Right lung (tissue), 5 donors: ENCODE data around the gene GNAI3. TPM values are rescaled to one million over a fixed set of nuclear protein-coding genes. Genes with fewer than 3 reads are reported as not detected.

Experiments
- DNase-seq, 2 donors: peaks; one replicate each; pipeline ENCODE4 v3.0.0-alpha.2; 2013
- polyA plus RNA-seq, 5 donors: library from polyadenylated mRNA; unstranded; fragments of 120-200 nt; gene quantifications; one replicate each; pipeline versions ENCODE4 v1.2.1 to v1.2.3, GENCODE V29; 2013; ENCODE audit warnings: inconsistent platforms in 1 of 5, low replicate concordance in 1 of 5; ENCODE audit not compliant: insufficient read length in 5 of 5, insufficient read depth in 1 of 5

The GNAI3 gene
- polyA plus RNA-seq, 5 donors: 9.7 to 12.8 (median 10.9) TPM

- DNase-seq: no peak
Observed at GRCh38 chr1:109621379-109622136, 73.1 kb downstream of the GNAI3 start.

GRCh38 chr1:109622137-109622892 is 73.9 kb downstream of the GNAI3 start:
- DNase-seq: no peak

- no peak for DNase-seq
Observed at GRCh38 chr1:109622895-109623294, 74.5 kb downstream of the GNAI3 start.

- DNase-seq: no peak
Observed at GRCh38 chr1:109623601-109624161, 75.3 kb downstream of the GNAI3 start.

GRCh38 chr1:109624201-109625010 is 76.0 kb downstream of the GNAI3 start:
- DNase-seq: no peak

- no peak for DNase-seq
Observed at GRCh38 chr1:109625176-109625575, 76.8 kb downstream of the GNAI3 start.

GRCh38 chr1:109625601-109626560 is 77.5 kb downstream of the GNAI3 start:
- no peak for DNase-seq

GRCh38 chr1:109626682-109627408 is 78.4 kb downstream of the GNAI3 start:
- no peak for DNase-seq

GRCh38 chr1:109627692-109628399 is 79.4 kb downstream of the GNAI3 start:
- no peak for DNase-seq

GRCh38 chr1:109628540-109629321 is 80.3 kb downstream of the GNAI3 start:
- DNase-seq: no peak

GRCh38 chr1:109629372-109630030 is 81.1 kb downstream of the GNAI3 start:
- DNase-seq: no peak

GRCh38 chr1:109630081-109630897 is 81.9 kb downstream of the GNAI3 start:
- DNase-seq: no peak

- no peak for DNase-seq
Observed at GRCh38 chr1:109630898-109631512, 82.6 kb downstream of the GNAI3 start.

- no peak for DNase-seq
Observed at GRCh38 chr1:109631513-109632505, 83.4 kb downstream of the GNAI3 start.

- DNase-seq: no peak
Observed at GRCh38 chr1:109632671-109633346, 84.4 kb downstream of the GNAI3 start.
